ENCODE measurements around the gene CD69.

Gene CD69

GRCh38 chr12:9781360-9781759 is 20.7 kb upstream of the CD69 start:
- DNase-seq (ENCODE audit: low read depth), result no peak

- DNase-seq (ENCODE audit: low read depth), result no peak
Observed at GRCh38 chr12:9779209-9779608, 18.5 kb upstream of the CD69 start.

- no peak for DNase-seq (ENCODE audit: low read depth)
Observed at GRCh38 chr12:9776781-9777180, 16.1 kb upstream of the CD69 start.

GRCh38 chr12:9773216-9773877 is 12.6 kb upstream of the CD69 start:
- DNase-seq (ENCODE audit: low read depth), result no peak

- DNase-seq (ENCODE audit: low read depth), result no peak
Observed at GRCh38 chr12:9763025-9763424, 2.3 kb upstream of the CD69 start.

GRCh38 chr12:9762369-9762768 is 1.7 kb upstream of the CD69 start:
- no peak for DNase-seq (ENCODE audit: low read depth)

- DNase-seq (ENCODE audit: low read depth), result no peak
Observed at GRCh38 chr12:9761419-9761781, 699 bp upstream of the CD69 start.

- no peak for DNase-seq (ENCODE audit: low read depth)
Observed at GRCh38 chr12:9760120-9760519, 581 bp downstream of the CD69 start.

GRCh38 chr12:9759694-9760093 is 1.0 kb downstream of the CD69 start:
- DNase-seq (ENCODE audit: low read depth), result no peak

GRCh38 chr12:9758119-9758518 is 2.6 kb downstream of the CD69 start:
- DNase-seq (ENCODE audit: low read depth), result no peak

GRCh38 chr12:9757433-9758025 is 3.2 kb downstream of the CD69 start:
- DNase-seq (ENCODE audit: low read depth), result no peak

- no peak for DNase-seq (ENCODE audit: low read depth)
Observed at GRCh38 chr12:9756706-9757105, 4.0 kb downstream of the CD69 start.

GRCh38 chr12:9756170-9756569 is 4.5 kb downstream of the CD69 start:
- no peak for DNase-seq (ENCODE audit: low read depth)

GRCh38 chr12:9755567-9755966 is 5.1 kb downstream of the CD69 start:
- DNase-seq (ENCODE audit: low read depth), result no peak

- DNase-seq (ENCODE audit: low read depth), result no peak
Observed at GRCh38 chr12:9755035-9755434, 5.7 kb downstream of the CD69 start.

- DNase-seq (ENCODE audit: low read depth), result no peak
Observed at GRCh38 chr12:9754099-9754927, 6.4 kb downstream of the CD69 start.

GRCh38 chr12:9753498-9753897 is 7.2 kb downstream of the CD69 start:
- no peak for DNase-seq (ENCODE audit: low read depth)

GRCh38 chr12:9753073-9753472 is 7.6 kb downstream of the CD69 start:
- no peak for DNase-seq (ENCODE audit: low read depth)

- DNase-seq (ENCODE audit: low read depth), result no peak
Observed at GRCh38 chr12:9752145-9752933, 8.4 kb downstream of the CD69 start.

- DNase-seq (ENCODE audit: low read depth), result peak; percentile 59
Observed at GRCh38 chr12:9751204-9752144, 9.2 kb downstream of the CD69 start.
